Neural crest cell (in vitro differentiated cells): ENCODE results near the gene NDUFA3. TPM values are rescaled to one million over a fixed set of nuclear protein-coding genes. Genes with fewer than 3 reads are reported as not detected.
A peak's percentile ranks its signal among the peaks of the same experiment; 100 is the strongest.

Experiments
- DNase-seq: peaks from one replicate; pipeline ENCODE4 v3.0.0; 2021; ENCODE audit warnings: low read depth, mixed read lengths, low spot score
- H3K27ac Mint-ChIP-seq: one replicate; pipeline ENCODE4 v1.8.0; 2021; ENCODE audit warnings: mild to moderate bottlenecking, mixed read lengths; ENCODE audit not compliant: unreplicated experiment
- H3K27me3 Mint-ChIP-seq: 2 replicates; pipeline ENCODE4 v1.8.0; 2021; ENCODE audit warnings: low read depth, mild to moderate bottlenecking, mixed read lengths
- H3K36me3 Mint-ChIP-seq: 2 replicates; pipeline ENCODE4 v1.8.0; 2021; ENCODE audit warnings: low read depth, mild to moderate bottlenecking, mixed read lengths
- H3K4me1 Mint-ChIP-seq: 2 replicates; pipeline ENCODE4 v1.8.0; 2021; ENCODE audit warnings: mixed read lengths
- H3K4me3 Mint-ChIP-seq: one replicate; pipeline ENCODE4 v1.8.0; 2021; ENCODE audit warnings: mild to moderate bottlenecking, mixed read lengths
- H3K9me3 Mint-ChIP-seq: 2 replicates; pipeline ENCODE4 v1.8.0; 2021; ENCODE audit warnings: mixed read lengths
- CTCF ChIP-seq: fragments of 200-600 bp; sonication (generic); conservative IDR thresholded peaks from 2 replicates; pipeline ENCODE4 v1.5.0; 2021; ENCODE audit warnings: antibody characterized with exemption, mild to moderate bottlenecking
- total RNA-seq: library from RNA; stranded (reverse); gene quantifications from 2 replicates; pipeline ENCODE4 v1.2.1, GENCODE V29; 2021

NDUFA3 gene
- total RNA-seq, 1 donor from 2014 or later: 131 TPM

GRCh38 chr19:54152878-54153524, 50.3 kb downstream of the NDUFA3 start:
- H3K27ac Mint-ChIP-seq: no peak overlapping the region
- H3K9me3 Mint-ChIP-seq: no peaks in the 10 kb centered on the region
- peaks cover 4% of the 10 kb centered on the region for H3K4me1 Mint-ChIP-seq
- no peak overlapping the region for H3K4me3 Mint-ChIP-seq
- peaks cover 3% of the 10 kb centered on the region for H3K27me3 Mint-ChIP-seq
- no peak for TF ChIP-seq CTCF
- H3K36me3 Mint-ChIP-seq: peaks cover 9% of the 10 kb centered on the region
- no peak for DNase-seq

GRCh38 chr19:54153731-54154326, 51.2 kb downstream of the NDUFA3 start:
- peak overlapping the region; percentile 65 for H3K4me3 Mint-ChIP-seq
- no peak for TF ChIP-seq CTCF
- no peak overlapping the region for H3K27ac Mint-ChIP-seq
- H3K27me3 Mint-ChIP-seq: peaks cover 3% of the 10 kb centered on the region
- H3K36me3 Mint-ChIP-seq: peaks cover 9% of the 10 kb centered on the region
- DNase-seq: no peak
- H3K9me3 Mint-ChIP-seq: no peaks in the 10 kb centered on the region
- H3K4me1 Mint-ChIP-seq: peaks cover 12% of the 10 kb centered on the region

- no peak overlapping the region for H3K27ac Mint-ChIP-seq
- H3K4me1 Mint-ChIP-seq: peaks cover 21% of the 10 kb centered on the region
- no peak for DNase-seq
- TF ChIP-seq CTCF: no peak
- peak overlapping the region; percentile 65 for H3K4me3 Mint-ChIP-seq
- H3K9me3 Mint-ChIP-seq: no peaks in the 10 kb centered on the region
- H3K27me3 Mint-ChIP-seq: peaks cover 7% of the 10 kb centered on the region
- peaks cover 13% of the 10 kb centered on the region for H3K36me3 Mint-ChIP-seq
Measured at GRCh38 chr19:54154603-54155345, 52.1 kb downstream of the NDUFA3 start.

- Mint-ChIP-seq H3K27me3 (peaks cover 10% of the 10 kb centered on the region), H3K4me3 (peak overlapping the region; percentile 47), H3K36me3 (peaks cover 16% of the 10 kb centered on the region), H3K9me3 (no peaks in the 10 kb centered on the region), H3K4me1 (peaks cover 29% of the 10 kb centered on the region), H3K27ac (peak overlapping the region; percentile 35)
- no peak for TF ChIP-seq CTCF
- DNase-seq: no peak
Measured at GRCh38 chr19:54155694-54156093, 53.0 kb downstream of the NDUFA3 start.

GRCh38 chr19:54156490-54156889, 53.8 kb downstream of the NDUFA3 start:
- TF ChIP-seq CTCF: no peak
- Mint-ChIP-seq H3K36me3 (peaks cover 12% of the 10 kb centered on the region), H3K9me3 (no peaks in the 10 kb centered on the region), H3K27me3 (peaks cover 7% of the 10 kb centered on the region), H3K4me3 (peak overlapping the region; percentile 78), H3K4me1 (peaks cover 34% of the 10 kb centered on the region), H3K27ac (peak overlapping the region; percentile 16)
- DNase-seq: no peak
